CD4-positive, alpha-beta T cell treated with Interleukin-6 for 4 hours (primary cell): ENCODE measurements around the gene PER1.

Experiments
- DNase-seq: peaks from one replicate; pipeline ENCODE4 v3.0.0-alpha.2; 2020; ENCODE audit warnings: mixed read lengths

The PER1 gene

GRCh38 chr17:8151120-8151640 lies 1.0 kb downstream of the PER1 start:
- peak; percentile 92 for DNase-seq

- no peak for DNase-seq
Observed at GRCh38 chr17:8150194-8151119, 1.7 kb downstream of the PER1 start.

GRCh38 chr17:8149419-8150193 lies 2.6 kb downstream of the PER1 start:
- DNase-seq = no peak

- DNase-seq = no peak
Observed at GRCh38 chr17:8148560-8148959, 3.6 kb downstream of the PER1 start.

- DNase-seq = no peak
Observed at GRCh38 chr17:8147805-8148404, 4.3 kb downstream of the PER1 start.

- DNase-seq = no peak
Observed at GRCh38 chr17:8147141-8147804, 4.9 kb downstream of the PER1 start.

- DNase-seq = no peak
Observed at GRCh38 chr17:8146381-8147140, 5.6 kb downstream of the PER1 start.

GRCh38 chr17:8145811-8146210 lies 6.4 kb downstream of the PER1 start:
- DNase-seq = no peak

- DNase-seq = no peak
Observed at GRCh38 chr17:8144401-8145231, 7.6 kb downstream of the PER1 start.

GRCh38 chr17:8143581-8144400 lies 8.4 kb downstream of the PER1 start:
- no peak for DNase-seq

- no peak for DNase-seq
Observed at GRCh38 chr17:8142887-8143580, 9.2 kb downstream of the PER1 start.

- no peak for DNase-seq
Observed at GRCh38 chr17:8142158-8142886, 9.9 kb downstream of the PER1 start.

GRCh38 chr17:8141741-8142140 lies 10.5 kb downstream of the PER1 start:
- DNase-seq = no peak

GRCh38 chr17:8141045-8141444 lies 11.2 kb downstream of the PER1 start:
- DNase-seq = no peak

GRCh38 chr17:8140065-8141029 lies 11.9 kb downstream of the PER1 start:
- DNase-seq = no peak

- DNase-seq = peak; percentile 95
Observed at GRCh38 chr17:8138672-8139371, 13.4 kb downstream of the PER1 start.

GRCh38 chr17:8138374-8138671 lies 13.9 kb downstream of the PER1 start:
- DNase-seq = no peak
